Embryonic facial prominence (tissue), 1 donor: Measurements from ENCODE around the gene CDH13.

Source experiments
- DNase-seq: peaks from one replicate; pipeline ENCODE4 v3.0.0-alpha.2; 2016; ENCODE audit errors: extremely low spot score

The CDH13 gene

GRCh38 chr16:83407928-83408327 lies 781.2 kb downstream of the CDH13 start:
- DNase-seq: no peak

DNA sequence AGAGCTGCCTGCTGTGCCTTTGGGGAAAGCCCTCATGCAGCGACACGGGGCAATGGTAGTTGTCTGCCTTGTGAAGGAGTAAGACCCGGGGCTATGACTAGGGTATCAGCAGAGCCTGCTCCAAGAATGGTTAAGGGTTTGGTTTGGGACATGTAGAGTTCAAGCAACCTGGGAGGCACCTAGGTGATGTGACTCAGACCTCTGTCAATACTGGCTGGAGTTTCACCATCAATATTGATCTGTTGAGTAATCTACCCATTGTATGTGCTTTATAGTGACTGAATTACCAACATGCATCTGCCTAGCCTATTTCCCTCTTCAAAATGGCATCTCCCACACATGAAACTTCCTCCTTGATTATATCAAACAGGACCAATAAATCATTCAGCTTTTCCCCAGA lies 782.6 kb downstream of the CDH13 start:
- no peak for DNase-seq

DNA sequence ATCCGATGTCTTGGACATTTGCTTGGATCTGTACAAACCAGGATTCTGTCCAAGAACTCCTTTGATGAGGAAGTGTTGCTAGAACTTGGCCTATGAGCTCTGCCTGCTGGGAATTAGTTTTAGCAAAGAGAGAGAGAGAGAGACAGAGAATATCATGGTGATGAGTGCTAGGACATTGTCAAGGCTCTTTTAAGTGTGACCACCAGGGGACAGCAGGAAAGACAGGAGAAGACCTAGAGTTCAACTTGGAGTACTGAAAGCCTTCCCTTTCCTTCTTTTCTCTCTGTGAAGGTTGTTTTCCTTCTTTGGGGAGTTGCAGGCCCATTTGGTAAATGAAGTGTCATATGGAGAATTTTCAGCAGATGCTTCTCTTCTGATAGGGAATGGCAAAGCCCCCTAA lies 791.8 kb downstream of the CDH13 start:
- DNase-seq: no peak

GRCh38 chr16:83420206-83420760 lies 793.5 kb downstream of the CDH13 start:
- no peak for DNase-seq

- DNase-seq: no peak
Measured at GRCh38 chr16:83433201-83433600, 806.4 kb downstream of the CDH13 start.

DNA sequence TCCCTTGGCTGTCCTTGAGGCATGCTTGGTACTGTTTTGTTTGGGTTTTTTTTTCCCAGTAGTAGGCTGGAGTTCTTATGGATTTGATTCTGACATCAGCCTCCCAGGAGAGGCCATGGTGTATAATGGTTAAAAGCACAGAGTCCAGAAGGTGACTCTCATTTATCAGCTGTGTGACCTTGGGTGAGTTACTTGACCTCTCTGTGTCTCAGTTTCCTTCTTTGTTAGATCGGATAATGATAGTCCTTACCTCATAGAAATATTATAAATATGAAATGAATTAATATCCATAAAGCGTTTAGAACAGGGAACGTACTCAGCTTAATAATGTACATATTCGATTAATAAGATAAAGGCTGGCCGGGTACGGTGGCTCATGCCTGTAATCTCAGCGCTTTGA lies 810.3 kb downstream of the CDH13 start:
- no peak for DNase-seq

GRCh38 chr16:83438326-83438725 lies 811.6 kb downstream of the CDH13 start:
- no peak for DNase-seq

DNA sequence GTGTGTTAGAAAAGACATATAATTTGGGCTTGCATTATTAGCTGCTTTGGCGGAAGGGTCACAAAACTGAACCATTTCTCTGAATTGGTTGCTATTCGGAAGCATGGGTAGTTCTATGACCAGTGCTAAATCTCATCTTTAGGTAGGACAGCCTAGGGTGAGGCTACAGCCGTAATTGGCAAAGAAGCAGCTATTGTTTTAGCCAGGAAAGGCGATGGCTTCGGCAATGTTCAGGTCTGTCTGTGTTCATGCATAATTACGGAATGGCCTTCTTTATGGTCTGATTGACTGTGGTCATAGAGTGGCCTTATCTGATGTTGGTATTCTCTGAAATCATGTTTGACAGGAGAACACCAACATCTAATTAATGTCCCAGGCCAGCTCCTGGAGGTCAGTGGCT lies 812.6 kb downstream of the CDH13 start:
- DNase-seq: no peak

DNA sequence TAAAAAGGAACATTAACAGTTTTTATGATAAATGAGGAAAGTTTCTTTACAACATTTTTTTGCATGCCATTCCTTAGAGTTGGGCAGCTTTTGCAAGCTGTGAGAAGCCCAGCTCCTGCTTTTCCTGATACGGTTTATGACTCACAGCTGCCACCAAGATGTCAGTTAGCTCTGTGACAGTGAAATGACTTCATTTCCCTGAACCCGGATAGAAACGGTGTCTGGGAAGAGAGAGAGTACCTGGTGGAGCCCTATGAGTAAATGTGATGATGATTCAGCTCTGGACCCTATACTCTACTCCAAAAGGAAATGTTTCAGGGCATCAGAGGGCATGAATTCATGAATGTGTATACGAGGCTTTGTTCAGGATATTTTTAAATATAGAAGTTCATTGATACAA lies 814.7 kb downstream of the CDH13 start:
- no peak for DNase-seq

GRCh38 chr16:83443972-83444371 lies 817.2 kb downstream of the CDH13 start:
- DNase-seq: no peak

GRCh38 chr16:83447560-83447959 lies 820.8 kb downstream of the CDH13 start:
- DNase-seq: no peak

DNA sequence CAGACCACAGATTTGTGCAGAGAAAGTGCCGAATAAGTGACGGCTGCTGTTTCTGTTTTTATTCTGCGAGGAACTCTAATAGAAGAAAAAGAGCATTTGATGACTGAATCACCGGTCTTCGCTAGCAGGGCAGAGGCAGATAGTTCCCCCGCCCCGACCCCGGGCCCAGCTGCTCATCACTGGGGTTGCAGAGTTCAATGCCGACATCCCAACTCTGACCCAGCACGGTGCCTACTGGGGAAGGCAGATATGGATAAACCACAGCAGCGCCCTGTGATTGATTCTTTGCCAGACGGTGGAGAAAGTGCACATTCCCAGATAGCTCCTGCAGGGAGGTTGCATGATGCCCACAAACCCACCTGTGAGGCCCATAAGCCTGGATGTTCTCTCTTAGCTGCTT lies 823.1 kb downstream of the CDH13 start:
- no peak for DNase-seq

GRCh38 chr16:83453977-83454376 lies 827.2 kb downstream of the CDH13 start:
- no peak for DNase-seq

- DNase-seq: no peak
Measured at GRCh38 chr16:83455716-83456115, 828.9 kb downstream of the CDH13 start.

DNA sequence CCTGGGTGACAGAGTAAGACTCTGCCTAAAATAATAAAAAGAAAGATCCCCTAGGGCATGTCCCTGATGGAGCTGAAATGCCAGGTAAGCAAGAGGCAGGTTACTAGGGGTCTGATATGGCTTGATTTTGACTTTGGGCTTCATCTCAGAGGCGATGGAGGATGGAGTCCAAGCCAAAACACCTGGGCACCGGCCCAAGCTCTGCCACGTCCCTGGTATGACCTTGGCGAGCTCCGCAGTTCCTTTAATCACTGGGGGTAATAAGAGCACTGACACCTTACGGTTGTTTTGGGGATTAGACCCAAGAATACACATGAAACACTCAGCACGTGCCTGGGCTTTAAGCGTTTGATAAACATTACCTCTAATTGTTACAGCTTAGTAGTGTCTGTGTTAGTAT lies 830.2 kb downstream of the CDH13 start:
- DNase-seq: no peak

DNA sequence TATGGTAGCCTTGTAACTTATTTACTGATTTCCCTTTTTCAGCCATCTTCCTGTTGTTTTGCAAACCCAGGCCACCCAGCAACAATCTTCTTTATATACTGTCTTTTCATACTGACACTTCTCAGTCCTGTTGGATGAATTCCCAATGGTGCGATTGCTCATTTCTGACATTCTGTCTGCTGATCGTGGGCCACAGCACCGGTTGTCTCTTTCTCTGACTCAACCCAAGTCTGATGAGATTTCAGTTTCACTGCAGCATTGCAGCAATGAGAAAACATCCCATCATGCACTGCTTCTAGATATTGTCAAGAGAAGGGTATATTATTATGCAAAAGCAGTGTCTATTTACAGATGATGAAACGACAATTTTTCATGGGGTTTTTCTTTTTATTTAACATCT lies 831.8 kb downstream of the CDH13 start:
- DNase-seq: no peak

GRCh38 chr16:83464991-83465390 lies 838.2 kb downstream of the CDH13 start:
- no peak for DNase-seq

- DNase-seq: no peak
Measured at GRCh38 chr16:83470416-83470815, 843.6 kb downstream of the CDH13 start.

DNA sequence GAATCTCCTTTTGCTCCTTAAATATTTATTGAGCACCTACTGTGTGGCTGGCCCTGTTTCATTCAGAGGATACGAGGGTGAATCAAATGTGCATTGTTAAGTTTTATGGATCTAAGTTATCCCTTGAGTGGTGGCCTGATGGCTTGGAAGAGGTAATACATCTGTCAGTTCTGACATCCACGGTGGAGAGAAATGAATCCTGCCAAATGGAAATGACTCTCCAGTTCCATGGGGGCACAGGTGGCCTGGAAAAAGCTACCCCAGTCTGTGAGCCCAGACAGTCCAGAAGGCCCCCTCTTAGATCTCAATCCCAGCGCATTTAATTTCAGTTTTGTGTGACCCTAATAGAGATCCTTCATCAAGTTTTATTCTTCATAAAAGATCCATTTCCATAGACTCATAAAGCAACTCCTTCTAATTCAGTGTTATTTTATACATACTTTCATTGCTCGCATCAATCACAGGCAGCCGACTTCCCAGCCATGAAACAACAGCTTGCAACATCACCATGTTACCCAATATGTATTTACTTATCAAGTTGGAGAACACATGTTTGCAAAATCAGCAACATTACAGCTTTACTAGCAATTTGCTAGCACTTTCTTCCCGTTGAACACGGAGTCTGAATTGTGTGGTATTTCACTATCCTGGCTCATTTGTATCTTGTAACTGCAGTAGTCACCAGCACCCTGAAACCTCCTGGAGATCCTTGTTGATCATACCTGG lies 846.2 kb downstream of the CDH13 start:
- no peak for DNase-seq

GRCh38 chr16:83473926-83474650 lies 847.3 kb downstream of the CDH13 start:
- DNase-seq: no peak

DNA sequence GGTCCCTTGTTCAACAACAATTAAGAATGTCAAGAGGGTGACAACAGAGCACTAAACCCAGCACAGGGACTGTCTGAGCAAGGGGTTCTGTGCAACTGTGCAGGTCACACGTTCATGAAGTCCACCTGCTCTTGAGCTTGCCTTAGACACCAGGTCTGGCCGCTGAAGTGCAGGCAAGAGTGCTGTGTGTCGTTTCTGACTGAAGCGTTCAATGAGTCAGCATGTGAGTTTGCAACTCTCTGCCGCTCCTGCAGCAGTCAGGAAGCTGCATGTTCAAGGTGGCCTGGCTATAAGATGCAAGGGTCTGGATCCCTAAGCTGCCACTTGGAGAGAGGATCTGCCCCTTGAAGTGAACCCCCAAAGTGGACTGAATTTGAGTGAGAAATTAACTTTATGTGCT lies 848.3 kb downstream of the CDH13 start:
- no peak for DNase-seq

- no peak for DNase-seq
Measured at GRCh38 chr16:83481589-83481988, 854.8 kb downstream of the CDH13 start.

GRCh38 chr16:83482545-83483162 lies 855.9 kb downstream of the CDH13 start:
- no peak for DNase-seq
